22Rv1 (cell line): ENCODE results near the gene ARF3.

ENCODE experiments used
- CTCF ChIP-seq: fragments of 450-650 bp; IDR thresholded peaks from 2 replicates; pipeline ENCODE4 v1.5.1; 2017; ENCODE audit warnings: mild to moderate bottlenecking
- ZFX ChIP-seq: fragments of 450-650 bp; IDR thresholded peaks from 2 replicates; pipeline ENCODE4 v1.6.1; 2017; ENCODE audit warnings: antibody characterized with exemption, borderline replicate concordance

GRCh38 chr12:48901278-48901677 lies 56.0 kb downstream of the ARF3 start:
- TF ChIP-seq CTCF (no peak), ZFX (no peak)
